WTC11 (cell line): Measurements from ENCODE around the gene NPAS1.

ENCODE experiments used
- CREM ChIP-seq: sonication (generic); formaldehyde crosslinking; IDR thresholded peaks from 2 replicates; pipeline ENCODE4 v1.8.1; 2022; ENCODE audit warnings: mild to moderate bottlenecking, missing genetic modification reagents, moderate library complexity
- CTCF ChIP-seq: fragments of 200-600 bp; IDR thresholded peaks from 2 replicates; pipeline ENCODE4 v1.8.0; 2022; ENCODE audit warnings: antibody characterized with exemption
- E2F1 ChIP-seq: sonication (generic); formaldehyde crosslinking; IDR thresholded peaks from 2 replicates; pipeline ENCODE4 v1.8.0; 2022; ENCODE audit warnings: mild to moderate bottlenecking, missing genetic modification reagents
- ESRRA ChIP-seq: sonication (generic); formaldehyde crosslinking; IDR thresholded peaks from 2 replicates; pipeline ENCODE4 v1.8.1; 2022; ENCODE audit warnings: mild to moderate bottlenecking, missing genetic modification reagents, borderline replicate concordance
- GRHL2 ChIP-seq: fragments of 250-450 bp; sonication (Bioruptor Pico); IDR thresholded peaks from 2 replicates; pipeline ENCODE4 v1.8.0; 2022; ENCODE audit warnings: mild to moderate bottlenecking, moderate library complexity; ENCODE audit not compliant: insufficient replicate concordance, severe bottlenecking
- HMGXB4 ChIP-seq: sonication (generic); formaldehyde crosslinking; IDR thresholded peaks from 2 replicates; pipeline ENCODE4 v1.8.1; 2023; ENCODE audit warnings: mild to moderate bottlenecking, moderate library complexity, missing genetic modification reagents
- USF2 ChIP-seq: sonication (generic); formaldehyde crosslinking; IDR thresholded peaks from 2 replicates; pipeline ENCODE4 v1.8.1; 2023; ENCODE audit warnings: mild to moderate bottlenecking, missing genetic modification reagents, moderate library complexity
- ZNF423 ChIP-seq: fragments of 250-450 bp; sonication (Bioruptor Pico); IDR thresholded peaks from 2 replicates; pipeline ENCODE4 v2.1.2; 2022; ENCODE audit warnings: mild to moderate bottlenecking, moderate library complexity

GRCh38 chr19:46985542-46986415 lies 33.9 kb upstream of the NPAS1 start:
- TF ChIP-seq USF2 (CRISPR knock-in tag) (no peak), CREM (no peak), CTCF (no peak), HMGXB4 (CRISPR knock-in tag) (no peak), ZNF423 (CRISPR knock-in tag) (no peak), ESRRA (CRISPR knock-in tag) (no peak), E2F1 (CRISPR knock-in tag) (no peak), GRHL2 (no peak)
